HG03439 (cell line): ENCODE data around the gene ATP13A4.

Experiments used
- ATAC-seq: cut with Tn5 transposase; IDR thresholded peaks from one replicate; pipeline ENCODE4 v1.9.1; 2021; ENCODE audit warnings: mild to moderate bottlenecking, moderate library complexity; ENCODE audit not compliant: unreplicated experiment

ATP13A4 gene

GRCh38 chr3:193498215-193498614, 56.5 kb downstream of the ATP13A4 start:
- no peak for ATAC-seq

GRCh38 chr3:193496658-193497057, 58.0 kb downstream of the ATP13A4 start:
- ATAC-seq: no peak

DNA sequence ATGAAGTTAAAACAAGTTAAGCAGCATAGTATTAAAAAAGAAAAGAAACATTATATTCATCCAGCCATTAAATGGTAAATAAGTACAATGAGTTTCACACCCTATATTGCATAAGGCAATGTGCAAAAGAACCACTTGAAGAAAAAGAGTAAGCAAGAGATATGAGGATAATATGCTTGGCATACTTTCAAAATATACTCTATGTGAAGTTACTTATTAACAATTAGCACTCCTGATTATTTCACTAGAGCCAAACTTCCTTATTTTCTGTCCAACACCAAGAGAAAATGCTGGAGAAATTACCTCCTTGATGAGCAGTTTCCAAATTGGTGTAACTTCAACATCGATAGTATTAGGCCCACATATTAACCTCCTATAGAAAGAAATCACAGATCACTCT, 63.7 kb downstream of the ATP13A4 start:
- ATAC-seq: no peak

DNA sequence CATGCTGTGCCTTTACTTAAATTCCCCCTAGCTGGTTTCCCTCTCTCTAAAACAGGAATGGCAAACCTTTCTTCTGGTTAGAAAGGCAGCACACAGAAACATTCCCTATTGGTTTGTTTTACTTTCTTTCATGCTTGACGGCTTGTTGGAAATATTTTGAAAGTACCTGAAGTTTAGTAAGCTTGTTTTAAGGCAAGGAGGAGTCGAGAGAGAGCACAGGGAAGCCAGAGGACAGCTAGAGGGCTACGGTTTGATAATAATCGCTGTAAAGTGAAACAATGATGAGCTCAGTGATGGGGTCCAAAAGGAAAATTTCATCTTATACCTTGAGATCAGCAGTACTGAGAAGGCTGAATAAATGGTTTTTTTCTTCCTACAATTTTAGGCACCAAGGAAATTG, 64.1 kb downstream of the ATP13A4 start:
- no peak for ATAC-seq

DNA sequence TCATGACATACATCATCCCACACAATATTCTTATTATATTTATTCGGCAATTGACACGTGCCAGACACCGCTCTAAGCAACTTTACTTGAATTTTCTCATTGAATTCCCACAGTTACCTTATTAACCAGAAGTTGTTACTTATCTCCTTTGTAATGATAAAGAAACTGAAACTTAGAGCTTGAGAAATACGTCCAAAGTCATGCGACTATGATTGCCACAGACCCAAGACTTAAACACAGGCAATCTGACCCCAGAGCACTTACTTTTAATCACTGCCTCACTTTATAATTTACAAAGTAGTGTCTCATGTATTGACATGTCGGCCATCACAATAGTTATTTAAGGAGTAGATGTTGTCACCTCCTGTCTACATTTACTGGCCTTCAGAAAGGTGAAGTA, 64.7 kb downstream of the ATP13A4 start:
- ATAC-seq: no peak

- ATAC-seq: no peak
Measured at GRCh38 chr3:193488741-193489140, 66.0 kb downstream of the ATP13A4 start.

GRCh38 chr3:193483988-193484539, 70.6 kb downstream of the ATP13A4 start:
- no peak for ATAC-seq

GRCh38 chr3:193481436-193481835, 73.3 kb downstream of the ATP13A4 start:
- ATAC-seq: no peak

DNA sequence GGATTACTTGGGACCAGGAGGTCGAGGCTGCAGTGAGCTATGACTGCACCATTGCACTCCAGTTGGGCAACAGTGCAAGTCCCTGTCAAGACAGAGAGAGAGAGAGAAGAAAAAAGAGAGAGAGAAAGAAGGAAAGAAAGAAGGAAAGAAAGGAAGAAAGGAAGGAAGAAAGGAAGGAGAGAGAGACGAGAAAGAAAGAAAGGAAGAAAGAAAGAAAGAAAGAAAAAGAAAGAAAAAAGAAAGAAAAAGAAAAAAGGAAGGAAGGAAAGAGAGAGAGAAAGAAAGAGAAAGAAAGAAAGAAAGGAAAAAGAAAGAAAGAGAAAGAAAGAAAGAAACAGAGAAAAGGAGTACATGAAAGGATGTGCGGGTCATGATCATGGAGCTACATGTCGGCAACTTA, 80.2 kb downstream of the ATP13A4 start:
- ATAC-seq: no peak

GRCh38 chr3:193470710-193471109, 84.0 kb downstream of the ATP13A4 start:
- ATAC-seq: no peak

DNA sequence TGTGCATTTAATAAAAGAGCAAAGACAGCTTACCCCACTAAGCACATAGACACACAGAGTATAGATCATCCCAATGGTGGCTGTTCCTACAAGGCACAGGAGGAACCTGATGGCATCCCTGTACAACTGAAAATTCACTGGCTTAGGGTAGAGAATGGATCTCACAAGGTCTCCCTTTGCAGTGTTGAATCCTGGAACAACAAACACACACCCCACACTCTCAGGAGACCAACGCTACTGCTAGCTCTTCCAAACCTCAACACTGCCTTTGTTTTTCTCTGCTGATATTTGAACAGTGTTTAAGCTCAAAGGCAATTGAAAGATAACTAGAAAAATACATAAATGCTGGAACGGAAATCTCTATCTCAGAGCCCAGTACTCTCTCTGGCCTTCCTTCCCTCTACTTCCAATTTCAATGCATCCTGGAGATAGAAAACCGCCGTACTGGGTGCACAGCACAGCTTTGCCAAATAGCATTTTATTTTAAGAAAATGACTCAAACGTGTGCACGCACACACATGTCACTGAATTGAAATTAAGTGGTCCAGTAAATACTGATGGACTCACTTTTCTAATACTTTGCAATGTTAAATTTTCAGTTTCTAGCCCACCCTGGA, 88.6 kb downstream of the ATP13A4 start:
- ATAC-seq: no peak

- no peak for ATAC-seq
Measured at GRCh38 chr3:193464889-193465288, 89.8 kb downstream of the ATP13A4 start.

GRCh38 chr3:193457526-193457925, 97.2 kb downstream of the ATP13A4 start:
- ATAC-seq: no peak

DNA sequence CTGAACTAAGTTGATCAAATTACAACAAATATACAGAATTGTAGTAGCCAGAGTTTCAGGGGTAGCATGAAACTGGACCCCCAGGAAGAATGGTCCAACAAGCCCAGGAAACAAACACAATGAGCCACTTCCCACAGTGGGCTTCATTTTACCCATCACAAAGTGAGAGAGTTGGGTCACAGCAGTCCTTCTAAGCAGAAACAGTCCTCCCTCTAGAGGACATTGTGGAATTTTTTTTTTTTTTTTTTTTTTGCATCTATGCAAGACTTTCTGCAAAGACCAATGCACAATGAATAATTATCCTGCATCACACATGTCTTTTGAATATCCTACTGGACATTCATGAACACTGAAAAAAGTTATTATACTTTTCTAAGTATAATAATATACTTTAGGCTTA, 102.4 kb downstream of the ATP13A4 start:
- ATAC-seq: no peak

- no peak for ATAC-seq
Measured at GRCh38 chr3:193451902-193452301, 102.8 kb downstream of the ATP13A4 start.

GRCh38 chr3:193446965-193447602, 107.6 kb downstream of the ATP13A4 start:
- ATAC-seq: no peak

- no peak for ATAC-seq
Measured at GRCh38 chr3:193439423-193439822, 115.3 kb downstream of the ATP13A4 start.

DNA sequence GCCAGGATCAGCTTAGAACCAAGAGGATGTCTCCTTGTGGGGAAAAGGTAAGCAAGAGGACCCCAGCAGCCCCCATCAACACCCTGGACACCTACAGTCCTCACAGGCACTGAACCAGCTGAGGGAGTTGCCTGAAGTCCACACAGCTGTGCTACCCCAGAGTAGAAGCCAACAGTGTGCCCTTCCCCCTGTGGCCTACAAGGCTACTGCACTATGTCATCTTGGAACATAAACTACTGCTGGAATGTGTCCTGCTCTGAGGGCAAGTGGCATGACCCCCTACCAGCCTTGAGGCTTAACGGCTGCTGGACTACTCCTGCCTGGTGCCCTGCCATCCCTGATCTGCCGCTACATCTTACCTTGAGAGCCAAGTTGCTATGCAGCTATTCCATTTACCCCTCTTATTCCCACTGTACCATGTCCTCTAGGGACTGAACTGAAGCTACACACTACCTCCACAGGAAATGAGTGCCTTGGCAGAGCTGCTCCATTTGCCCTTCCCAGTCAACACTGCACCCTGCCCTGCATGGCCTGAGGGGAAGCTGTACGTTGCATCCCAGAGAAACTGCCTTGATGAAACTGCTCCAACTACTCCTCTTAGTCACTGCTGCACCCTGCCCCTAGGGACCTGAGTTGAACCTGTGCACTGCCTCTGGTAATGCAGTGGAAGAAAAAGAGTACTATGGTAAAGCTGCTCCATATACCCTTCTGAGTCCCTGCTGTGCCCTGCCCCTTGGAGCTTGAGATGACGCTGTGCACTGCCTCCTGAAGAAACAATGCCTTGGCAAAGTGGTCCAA, 135.9 kb downstream of the ATP13A4 start:
- ATAC-seq: no peak

GRCh38 chr3:193416629-193417028, 138.1 kb downstream of the ATP13A4 start:
- no peak for ATAC-seq

DNA sequence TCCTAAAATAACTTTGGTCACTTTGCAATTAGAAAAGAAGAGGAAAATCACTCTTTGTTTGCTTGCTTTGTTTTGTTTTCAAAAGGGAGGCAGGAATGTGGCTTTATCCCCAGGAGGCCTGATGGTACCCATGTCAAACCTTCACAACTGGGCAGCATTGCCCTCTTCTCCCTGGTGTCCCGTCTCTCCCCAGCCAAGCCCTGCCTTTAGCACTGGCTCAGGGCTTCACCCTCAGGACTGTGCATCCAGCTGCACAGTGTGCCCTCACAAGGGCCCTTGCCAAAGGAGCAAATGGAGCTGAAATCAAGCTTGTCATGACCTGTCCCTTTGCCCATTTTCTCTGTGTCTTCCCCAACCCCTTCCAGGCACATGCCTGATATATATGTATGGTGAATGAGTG, 147.0 kb downstream of the ATP13A4 start:
- no peak for ATAC-seq

- ATAC-seq: no peak
Measured at GRCh38 chr3:193407112-193407511, 147.6 kb downstream of the ATP13A4 start.

DNA sequence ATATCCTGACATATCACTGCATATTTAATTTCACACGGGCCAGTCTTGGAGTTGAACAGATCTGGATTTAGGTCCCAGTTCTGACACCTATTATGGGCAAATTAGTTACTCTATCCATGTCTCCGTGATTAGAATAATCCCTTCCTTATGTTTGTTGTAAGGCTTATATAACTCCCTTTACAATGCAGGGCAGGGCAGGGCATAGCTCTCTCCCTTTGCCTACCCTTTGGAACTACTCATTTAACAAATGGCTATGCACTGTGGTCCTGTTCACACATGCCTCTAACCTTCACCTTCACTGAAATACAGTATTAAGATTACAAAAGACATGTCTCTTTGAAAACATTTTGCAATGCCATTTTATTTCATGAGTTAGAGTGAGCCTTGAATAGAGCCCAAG, 151.4 kb downstream of the ATP13A4 start:
- ATAC-seq: no peak
